Psoas muscle (tissue), 8 donors: ENCODE measurements around the gene KRTAP17-1. TPM values are rescaled to one million over a fixed set of nuclear protein-coding genes. Genes with fewer than 3 reads are reported as not detected.
A peak's percentile ranks its signal among the peaks of the same experiment; 100 is the strongest.

ENCODE experiments used
- ATAC-seq, 4 donors: fragments of 200-7000 bp; cut with Tn5 transposase; one replicate each; pipeline ENCODE4 v1.9.1; 2020; ENCODE audit warnings: moderate library complexity in 3 of 4, mild to moderate bottlenecking in 2 of 4
- DNase-seq, 2 donors: peaks; one replicate each; pipeline ENCODE4 v3.0.0-alpha.2; 2020
- H3K27ac ChIP-seq: fragments of 200-600 bp; one replicate; pipeline ENCODE4 v1.8.0; 2022
- H3K27me3 ChIP-seq, 3 donors: fragments of 200-600 bp in 1 of 3; one replicate each; pipeline versions ENCODE4 v1.6.1 to v1.8.0; 2013 to 2022; ENCODE audit warnings: low read length in 2 of 3, mild to moderate bottlenecking in 2 of 3, moderate library complexity in 1 of 3; ENCODE audit not compliant: insufficient read depth in 3 of 3
- H3K36me3 ChIP-seq, 2 donors: fragments of 200-600 bp in 1 of 2; one replicate each; pipeline versions ENCODE4 v1.6.1 to v1.8.0; 2013 to 2022; ENCODE audit warnings: low read depth in 1 of 2, mild to moderate bottlenecking in 1 of 2, moderate library complexity in 1 of 2; ENCODE audit not compliant: insufficient read depth in 1 of 2
- H3K4me1 ChIP-seq: fragments of 200-600 bp; one replicate; pipeline ENCODE4 v1.8.0; 2022
- H3K4me3 ChIP-seq: fragments of 200-600 bp; one replicate; pipeline ENCODE4 v1.8.0; 2022; ENCODE audit warnings: mild to moderate bottlenecking
- H3K9me3 ChIP-seq: fragments of 200-600 bp; one replicate; pipeline ENCODE4 v1.8.0; 2022
- CTCF ChIP-seq: fragments of 200-600 bp; IDR thresholded peaks from one replicate; pipeline ENCODE4 v1.8.0; 2022; ENCODE audit warnings: antibody characterized with exemption
- WGBS, 3 donors: extraction: QIAGEN DNeasy Blood & Tissue Kit; methylation state at CpG; one replicate each; pipeline versions ENCODE4 v1.1.6 to v1.1.7; 2013; 5-methylcytosine and 5-hydroxymethylcytosine counted together
- intact Hi-C, 2 donors: fragments of 100-400 bp; cut with DNase I; formaldehyde crosslinking; loops; one replicate each; pipeline versions ENCODE4 v1.11.0 to v1.14.2; 2022
- polyA plus RNA-seq, 3 donors: library from polyadenylated mRNA; stranded (reverse); fragments of 200-250 nt; gene quantifications; one replicate each; pipeline ENCODE4 v1.2.3, GENCODE V29; 2013
- total RNA-seq, 4 donors: library from RNA; stranded (reverse); fragmentation: NEBNext Ultra II Directional in 2 of 4; extraction: Animal tissue kit (Norgen Biotek cat#: 25700) in 2 of 4; gene quantifications; one replicate each; pipeline versions ENCODE4 v1.2.1 to v1.2.4, GENCODE V29; 2021 to 2023
- donor health status: healthy with polysubstance abuse.
- donor health status: DM: no; HTN: no; CAD: no; lungs with moderate emphysema.
- donor health status: Bipolar disorder and iron deficiency.
- donor health status: healthy.
- donor health status: DM: yes; HTN: yes; CAD: no.
- donor health status: DM: no; HTN: no; CAD: no.
- donor health status: DM: no; HTN: no; CAD: no.
- donor health status: DM: yes; HTN: yes; CAD: no.

Gene KRTAP17-1
- total and polyA plus RNA-seq, 7 donors, result not detected

GRCh38 chr17:41301916-41302901 is 13.3 kb downstream of the KRTAP17-1 start, which contains the start of gene KRTAP29-1:
KRTAP29-1 (minus strand) TSS chr17:41302851; CDS start chr17:41302851, 0 bp downstream.
- no peaks in the 10 kb centered on the region for H3K4me1 ChIP-seq
- intact Hi-C loops, result no loop called here
- DNase-seq (no peak), ATAC-seq (peak in 1 of 4 donors; percentile 48)
- no peak within 1 kb of the TSS for H3K4me3 ChIP-seq
- H3K9me3 ChIP-seq, result no peaks in the 10 kb centered on the region
- 24 to 36% (median 26%) methylated on average over 11 of the region's 11 CpGs for WGBS, 3 donors
- H3K27ac ChIP-seq, result no peak within 1 kb of the TSS
- peaks cover 0 to 34% (median 10%) of the 10 kb centered on the region in 3 donors for H3K27me3 ChIP-seq
- H3K36me3 ChIP-seq, result no peaks in the 10 kb centered on the region
- no peak for TF ChIP-seq CTCF

- 52 to 64% (median 61%) methylated on average over 5 of the region's 5 CpGs for WGBS, 3 donors
- Histone ChIP-seq H3K9me3 (no peaks in the 10 kb centered on the region), H3K27me3 (peaks cover 0 to 24% (median 4%) of the 10 kb centered on the region in 3 donors), H3K36me3 (no peaks in the 10 kb centered on the region), H3K4me1 (no peaks in the 10 kb centered on the region), H3K4me3 (no peak overlapping the region), H3K27ac (no peak overlapping the region)
- no peak for DNase-seq
- intact Hi-C loops, result no loop called here
- TF ChIP-seq CTCF, result no peak
- ATAC-seq, result no peak
Measured at GRCh38 chr17:41301204-41301790, 14.2 kb downstream of the KRTAP17-1 start.

- ATAC-seq, result no peak
- Histone ChIP-seq H3K4me1 (no peaks in the 10 kb centered on the region), H3K36me3 (no peaks in the 10 kb centered on the region), H3K9me3 (no peaks in the 10 kb centered on the region), H3K27me3 (peaks cover 0 to 7% (median 4%) of the 10 kb centered on the region in 3 donors), H3K27ac (no peak overlapping the region), H3K4me3 (no peak overlapping the region)
- no peak for DNase-seq
- WGBS, 3 donors, result 84 to 87% (median 85%) methylated on average over 20 of the region's 20 CpGs
- intact Hi-C loops, result no loop called here
- TF ChIP-seq CTCF, result no peak
Measured at GRCh38 chr17:41298458-41299135, 16.9 kb downstream of the KRTAP17-1 start.

GRCh38 chr17:41296846-41297245 is 18.7 kb downstream of the KRTAP17-1 start:
- 29 to 55% (median 41%) methylated on average over 1 of the region's 1 CpG for WGBS, 3 donors
- DNase-seq, result no peak
- ATAC-seq, result no peak
- Histone ChIP-seq H3K9me3 (no peaks in the 10 kb centered on the region), H3K4me3 (no peak overlapping the region), H3K27me3 (peaks cover 2 to 9% (median 2%) of the 10 kb centered on the region in 3 donors), H3K27ac (no peak overlapping the region), H3K36me3 (no peaks in the 10 kb centered on the region), H3K4me1 (no peaks in the 10 kb centered on the region)
- TF ChIP-seq CTCF, result no peak
- intact Hi-C loops, result no loop called here
